ENCODE data around the gene ABCA3. TPM values are rescaled to one million over a fixed set of nuclear protein-coding genes. Genes with fewer than 3 reads are reported as not detected.

The ABCA3 gene
- total and polyA plus RNA-seq, 2 of the 8 experiments (the other 6 are each of a cell fraction or from before 2014, with no cell fraction given) = 5.7 to 7.9 TPM

DNA sequence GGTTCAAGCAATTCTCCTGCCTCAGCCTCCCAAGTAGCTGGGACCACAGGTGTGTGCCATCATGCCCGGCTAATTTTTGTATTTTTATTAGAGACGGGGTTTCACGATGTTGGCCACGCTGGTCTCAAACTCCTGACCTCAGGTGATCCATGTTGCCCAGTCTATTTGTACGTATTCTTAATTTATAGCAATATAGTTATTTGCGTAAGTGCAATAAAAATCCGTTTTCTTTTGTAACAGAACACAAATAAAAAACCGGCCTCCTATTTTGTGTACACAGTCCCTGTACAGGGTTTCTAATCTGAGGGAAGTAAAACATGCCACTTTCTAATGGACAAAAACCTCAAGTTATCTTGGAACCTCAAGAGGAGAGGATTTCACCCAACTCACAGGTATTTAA lies 80.3 kb downstream of the ABCA3 start:
- H3K56ac ChIP-seq (replicated peaks; ENCODE audit: insufficient read length, low read depth, low read length) = no peak overlapping the region
- TF ChIP-seq GABPA (IDR thresholded peaks at IDR 0.05; ENCODE audit: borderline replicate concordance, insufficient read depth, low read length) (no peak), CREB1 (IDR thresholded peaks at IDR 0.05) (no peak), TCF12 (IDR thresholded peaks at IDR 0.05; ENCODE audit: low read depth, low read length) (no peak), SP2 (IDR thresholded peaks at IDR 0.05; ENCODE audit: low read length) (no peak), EGR1 (IDR thresholded peaks at IDR 0.05; ENCODE audit: borderline replicate concordance, low read depth, low read length) (no peak), SRF (IDR thresholded peaks at IDR 0.05; ENCODE audit: low read depth, low read length) (no peak), TBP (IDR thresholded peaks at IDR 0.05; ENCODE audit: low read depth, low read length) (no peak), EZH2 (IDR thresholded peaks at IDR 0.05; ENCODE audit: low read depth, low read length, severe bottlenecking) (no peak), POU5F1 (IDR thresholded peaks at IDR 0.05; ENCODE audit: low read depth, low read length) (no peak), ZNF274 (IDR thresholded peaks at IDR 0.05; ENCODE audit: borderline replicate concordance, extremely low read depth, low read length) (no peak), PHF8 (conservative IDR thresholded peaks at IDR 0.05; ENCODE audit: low read depth, low read length) (no peak), HDAC2 (IDR thresholded peaks at IDR 0.05; ENCODE audit: borderline replicate concordance in 1 of 2, low read depth in 2 of 2, low read length in 2 of 2) (no peak), SIX5 (IDR thresholded peaks at IDR 0.05; ENCODE audit: low read depth, low read length) (no peak)
- TF ChIP-seq, protein P1, sequence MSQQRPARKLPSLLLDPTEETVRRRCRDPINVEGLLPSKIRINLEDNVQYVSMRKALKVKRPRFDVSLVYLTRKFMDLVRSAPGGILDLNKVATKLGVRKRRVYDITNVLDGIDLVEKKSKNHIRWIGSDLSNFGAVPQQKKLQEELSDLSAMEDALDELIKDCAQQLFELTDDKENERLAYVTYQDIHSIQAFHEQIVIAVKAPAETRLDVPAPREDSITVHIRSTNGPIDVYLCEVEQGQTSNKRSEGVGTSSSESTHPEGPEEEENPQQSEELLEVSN (IDR thresholded peaks at IDR 0.05) = no peak

More for the DNA sequence above, 80.3 kb downstream of the ABCA3 start:
- Histone ChIP-seq H3K4ac (replicated peaks; ENCODE audit: insufficient read length, low read depth, low read length) (no peak overlapping the region), H2AFZ (ENCODE audit: low read length) (no peak overlapping the region), H3K9ac (replicated peaks in 1 of 4; ENCODE audit: extremely low read depth in 1 of 4, low read depth in 3 of 4, low read length in 3 of 4) (no peak overlapping the region), H3K36me3 (ENCODE audit: control insufficient read depth in 2 of 4, insufficient read depth in 4 of 4, low read length in 3 of 4) (peaks cover 53 to 85% (median 70%) of the 10 kb centered on the region in 4 experiments), H2AK5ac (ENCODE audit: low read depth, low read length) (no peak overlapping the region), H3K79me2 (ENCODE audit: control insufficient read depth in 1 of 2, insufficient read depth in 2 of 2, low read length in 2 of 2) (peaks cover 28 to 58% of the 10 kb centered on the region in 2 experiments), H3K4me2 (ENCODE audit: insufficient read depth in 1 of 2, low read depth in 2 of 2, low read length in 2 of 2) (no peak overlapping the region), H3K18ac (ENCODE audit: extremely low read depth, low read length) (no peak overlapping the region), H2BK15ac (ENCODE audit: low read length) (no peak overlapping the region), H2BK20ac (ENCODE audit: low read length) (no peak overlapping the region), H2BK5ac (ENCODE audit: low read depth, low read length) (no peak overlapping the region), H3K4me1 (replicated peaks in 1 of 4; ENCODE audit: control insufficient read depth in 3 of 4, insufficient read depth in 4 of 4, low read length in 3 of 4) (no peaks in the 10 kb centered on the region), H3K9me3 (ENCODE audit: insufficient read depth in 2 of 2, low read depth in 1 of 2, low read length in 1 of 2) (no peaks in the 10 kb centered on the region), H2BK120ac (replicated peaks; ENCODE audit: low read depth, low read length) (no peak overlapping the region), H4K91ac (replicated peaks; ENCODE audit: insufficient read length, low read length) (no peak overlapping the region), H4K8ac (ENCODE audit: extremely low read depth, insufficient read depth, low read length) (no peak overlapping the region), H3K79me1 (ENCODE audit: low read depth, low read length) (peaks cover 9% of the 10 kb centered on the region), H3K23ac (ENCODE audit: insufficient read length) (no peak overlapping the region), H4K5ac (ENCODE audit: insufficient read length, low read depth, low read length) (no peak overlapping the region), H2BK12ac (ENCODE audit: low read depth, low read length) (no peak overlapping the region), H3K27ac (ENCODE audit: low read depth, low read length) (no peak overlapping the region), H3K14ac (ENCODE audit: insufficient read length) (no peak overlapping the region), H3K27me3 (replicated peaks in 1 of 4; ENCODE audit: control insufficient read depth in 3 of 4, extremely low read depth in 1 of 4, insufficient read depth in 3 of 4, low read length in 3 of 4) (no peaks in the 10 kb centered on the region), H3K4me3 (ENCODE audit: extremely low read depth in 1 of 4, insufficient read depth in 2 of 4, low read depth in 3 of 4, low read length in 4 of 4) (no peak overlapping the region), H4K20me1 (replicated peaks in 1 of 2; ENCODE audit: control insufficient read depth in 1 of 2, insufficient read depth in 2 of 2, low read length in 2 of 2) (peaks cover 26 to 37% of the 10 kb centered on the region in 2 experiments), H3K23me2 (ENCODE audit: low read depth, low read length) (0 out of 2 replicates have a peak, but pooled peaks cover 2% of the 10 kb centered on the region)
- CTCF ChIA-PET (ENCODE audit: partially characterized antibody) = interaction anchor here (2.0 kb wide), 1 partner anchor 18 kb away, joined by 9 read pairs; no protein-coding TSS in a partner anchor
- FAIRE-seq (no peak), DNase-seq (ENCODE audit: low read depth in 1 of 2, low spot score in 2 of 2) (no peak)
- POLR2A ChIA-PET (ENCODE audit: partially characterized antibody) = interaction anchor here (1.5 to 13.9 kb wide), 4 partner anchors 5 to 34 kb away, joined by 4 to 228 read pairs (median 204); partner anchors contain the start of genes DNASE1L2, ECI1 and RNPS1
- 99% methylated on average over 8 of the region's 8 CpGs; no CpG with 5 or more reads in 1 of the 2 experiments for WGBS, 2 experiments (ENCODE audit: extremely low coverage in 1 of 2, insufficient coverage in 1 of 2, insufficient read length in 1 of 2, insufficient replicate concordance in 2 of 2, low coverage in 1 of 2, low lambda C conversion rate in 2 of 2, missing lambda C conversion rate in 1 of 2)

All from H1 (cell line).